ENCODE data around the gene STXBP1. TPM values are rescaled to one million over a fixed set of nuclear protein-coding genes. Genes with fewer than 3 reads are reported as not detected.

Gene STXBP1
- total and polyA plus RNA-seq, 2 experiments from 2014 or later, result 48.6 to 50.4 TPM

DNA sequence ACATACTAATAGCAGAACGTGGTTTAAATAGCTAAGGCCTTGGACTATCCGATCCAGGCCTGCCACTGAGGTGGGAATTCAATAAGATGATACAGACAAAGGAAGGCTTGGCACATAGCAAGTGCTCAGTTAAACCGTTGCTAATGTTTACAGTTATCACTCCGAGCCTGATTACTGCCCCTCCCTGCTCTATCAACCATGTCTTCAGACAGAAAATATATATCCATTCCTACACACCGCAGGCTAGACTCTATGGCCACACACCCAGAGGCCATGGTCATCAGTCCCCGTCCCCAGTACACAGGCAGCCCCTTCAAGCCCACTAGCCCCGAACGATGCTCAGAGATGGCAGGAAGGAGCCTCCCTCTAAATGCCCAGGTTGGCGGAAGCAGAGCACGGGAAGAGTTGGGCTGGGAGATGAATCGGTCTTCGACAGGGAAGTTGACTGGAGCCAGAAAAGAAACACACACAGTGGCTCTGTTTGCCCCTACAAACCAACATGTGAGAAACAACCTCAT lies 49.7 kb upstream of the STXBP1 start:
- peaks cover 18% of the 10 kb centered on the region for H4K20me1 ChIP-seq (replicated peaks; ENCODE audit: insufficient read depth)
- H3K27me3 ChIP-seq (ENCODE audit: insufficient read depth), result no peaks in the 10 kb centered on the region
- H3K36me3 ChIP-seq (ENCODE audit: insufficient read depth), result no peaks in the 10 kb centered on the region; the same call in 1 of the 2 replicates
- no peak for TF ChIP-seq NANOG (IDR thresholded peaks at IDR 0.05; ENCODE audit: borderline replicate concordance)
- TF ChIP-seq, protein P1, sequence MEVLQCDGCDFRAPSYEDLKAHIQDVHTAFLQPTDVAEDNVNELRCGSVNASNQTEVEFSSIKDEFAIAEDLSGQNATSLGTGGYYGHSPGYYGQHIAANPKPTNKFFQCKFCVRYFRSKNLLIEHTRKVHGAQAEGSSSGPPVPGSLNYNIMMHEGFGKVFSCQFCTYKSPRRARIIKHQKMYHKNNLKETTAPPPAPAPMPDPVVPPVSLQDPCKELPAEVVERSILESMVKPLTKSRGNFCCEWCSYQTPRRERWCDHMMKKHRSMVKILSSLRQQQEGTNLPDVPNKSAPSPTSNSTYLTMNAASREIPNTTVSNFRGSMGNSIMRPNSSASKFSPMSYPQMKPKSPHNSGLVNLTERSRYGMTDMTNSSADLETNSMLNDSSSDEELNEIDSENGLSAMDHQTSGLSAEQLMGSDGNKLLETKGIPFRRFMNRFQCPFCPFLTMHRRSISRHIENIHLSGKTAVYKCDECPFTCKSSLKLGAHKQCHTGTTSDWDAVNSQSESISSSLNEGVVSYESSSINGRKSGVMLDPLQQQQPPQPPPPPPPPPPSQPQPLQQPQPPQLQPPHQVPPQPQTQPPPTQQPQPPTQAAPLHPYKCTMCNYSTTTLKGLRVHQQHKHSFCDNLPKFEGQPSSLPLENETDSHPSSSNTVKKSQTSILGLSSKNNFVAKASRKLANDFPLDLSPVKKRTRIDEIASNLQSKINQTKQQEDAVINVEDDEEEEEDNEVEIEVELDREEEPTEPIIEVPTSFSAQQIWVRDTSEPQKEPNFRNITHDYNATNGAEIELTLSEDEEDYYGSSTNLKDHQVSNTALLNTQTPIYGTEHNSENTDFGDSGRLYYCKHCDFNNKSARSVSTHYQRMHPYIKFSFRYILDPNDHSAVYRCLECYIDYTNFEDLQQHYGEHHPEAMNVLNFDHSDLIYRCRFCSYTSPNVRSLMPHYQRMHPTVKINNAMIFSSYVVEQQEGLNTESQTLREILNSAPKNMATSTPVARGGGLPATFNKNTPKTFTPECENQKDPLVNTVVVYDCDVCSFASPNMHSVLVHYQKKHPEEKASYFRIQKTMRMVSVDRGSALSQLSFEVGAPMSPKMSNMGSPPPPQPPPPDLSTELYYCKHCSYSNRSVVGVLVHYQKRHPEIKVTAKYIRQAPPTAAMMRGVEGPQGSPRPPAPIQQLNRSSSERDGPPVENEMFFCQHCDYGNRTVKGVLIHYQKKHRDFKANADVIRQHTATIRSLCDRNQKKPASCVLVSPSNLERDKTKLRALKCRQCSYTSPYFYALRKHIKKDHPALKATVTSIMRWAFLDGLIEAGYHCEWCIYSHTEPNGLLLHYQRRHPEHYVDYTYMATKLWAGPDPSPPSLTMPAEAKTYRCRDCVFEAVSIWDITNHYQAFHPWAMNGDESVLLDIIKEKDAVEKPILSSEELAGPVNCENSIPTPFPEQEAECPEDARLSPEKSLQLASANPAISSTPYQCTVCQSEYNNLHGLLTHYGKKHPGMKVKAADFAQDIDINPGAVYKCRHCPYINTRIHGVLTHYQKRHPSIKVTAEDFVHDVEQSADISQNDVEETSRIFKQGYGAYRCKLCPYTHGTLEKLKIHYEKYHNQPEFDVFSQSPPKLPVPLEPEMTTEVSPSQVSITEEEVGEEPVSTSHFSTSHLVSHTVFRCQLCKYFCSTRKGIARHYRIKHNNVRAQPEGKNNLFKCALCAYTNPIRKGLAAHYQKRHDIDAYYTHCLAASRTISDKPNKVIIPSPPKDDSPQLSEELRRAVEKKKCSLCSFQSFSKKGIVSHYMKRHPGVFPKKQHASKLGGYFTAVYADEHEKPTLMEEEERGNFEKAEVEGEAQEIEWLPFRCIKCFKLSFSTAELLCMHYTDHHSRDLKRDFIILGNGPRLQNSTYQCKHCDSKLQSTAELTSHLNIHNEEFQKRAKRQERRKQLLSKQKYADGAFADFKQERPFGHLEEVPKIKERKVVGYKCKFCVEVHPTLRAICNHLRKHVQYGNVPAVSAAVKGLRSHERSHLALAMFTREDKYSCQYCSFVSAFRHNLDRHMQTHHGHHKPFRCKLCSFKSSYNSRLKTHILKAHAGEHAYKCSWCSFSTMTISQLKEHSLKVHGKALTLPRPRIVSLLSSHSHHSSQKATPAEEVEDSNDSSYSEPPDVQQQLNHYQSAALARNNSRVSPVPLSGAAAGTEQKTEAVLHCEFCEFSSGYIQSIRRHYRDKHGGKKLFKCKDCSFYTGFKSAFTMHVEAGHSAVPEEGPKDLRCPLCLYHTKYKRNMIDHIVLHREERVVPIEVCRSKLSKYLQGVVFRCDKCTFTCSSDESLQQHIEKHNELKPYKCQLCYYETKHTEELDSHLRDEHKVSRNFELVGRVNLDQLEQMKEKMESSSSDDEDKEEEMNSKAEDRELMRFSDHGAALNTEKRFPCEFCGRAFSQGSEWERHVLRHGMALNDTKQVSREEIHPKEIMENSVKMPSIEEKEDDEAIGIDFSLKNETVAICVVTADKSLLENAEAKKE (CRISPR knock-in tag; IDR thresholded peaks at IDR 0.05), result no peak
- TF ChIP-seq ZNF331 (CRISPR knock-in tag; IDR thresholded peaks at IDR 0.05; ENCODE audit: low read depth), result no peak
- TF ChIP-seq, protein P2, sequence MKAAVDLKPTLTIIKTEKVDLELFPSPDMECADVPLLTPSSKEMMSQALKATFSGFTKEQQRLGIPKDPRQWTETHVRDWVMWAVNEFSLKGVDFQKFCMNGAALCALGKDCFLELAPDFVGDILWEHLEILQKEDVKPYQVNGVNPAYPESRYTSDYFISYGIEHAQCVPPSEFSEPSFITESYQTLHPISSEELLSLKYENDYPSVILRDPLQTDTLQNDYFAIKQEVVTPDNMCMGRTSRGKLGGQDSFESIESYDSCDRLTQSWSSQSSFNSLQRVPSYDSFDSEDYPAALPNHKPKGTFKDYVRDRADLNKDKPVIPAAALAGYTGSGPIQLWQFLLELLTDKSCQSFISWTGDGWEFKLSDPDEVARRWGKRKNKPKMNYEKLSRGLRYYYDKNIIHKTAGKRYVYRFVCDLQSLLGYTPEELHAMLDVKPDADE (IDR thresholded peaks at IDR 0.05), result no peak
- TF ChIP-seq POLR2AphosphoS5 (IDR thresholded peaks at IDR 0.05; ENCODE audit: low read depth), result no peak
- TF ChIP-seq ZNF114 (CRISPR knock-in tag; IDR thresholded peaks at IDR 0.05), result no peak
- TF ChIP-seq, protein P3, sequence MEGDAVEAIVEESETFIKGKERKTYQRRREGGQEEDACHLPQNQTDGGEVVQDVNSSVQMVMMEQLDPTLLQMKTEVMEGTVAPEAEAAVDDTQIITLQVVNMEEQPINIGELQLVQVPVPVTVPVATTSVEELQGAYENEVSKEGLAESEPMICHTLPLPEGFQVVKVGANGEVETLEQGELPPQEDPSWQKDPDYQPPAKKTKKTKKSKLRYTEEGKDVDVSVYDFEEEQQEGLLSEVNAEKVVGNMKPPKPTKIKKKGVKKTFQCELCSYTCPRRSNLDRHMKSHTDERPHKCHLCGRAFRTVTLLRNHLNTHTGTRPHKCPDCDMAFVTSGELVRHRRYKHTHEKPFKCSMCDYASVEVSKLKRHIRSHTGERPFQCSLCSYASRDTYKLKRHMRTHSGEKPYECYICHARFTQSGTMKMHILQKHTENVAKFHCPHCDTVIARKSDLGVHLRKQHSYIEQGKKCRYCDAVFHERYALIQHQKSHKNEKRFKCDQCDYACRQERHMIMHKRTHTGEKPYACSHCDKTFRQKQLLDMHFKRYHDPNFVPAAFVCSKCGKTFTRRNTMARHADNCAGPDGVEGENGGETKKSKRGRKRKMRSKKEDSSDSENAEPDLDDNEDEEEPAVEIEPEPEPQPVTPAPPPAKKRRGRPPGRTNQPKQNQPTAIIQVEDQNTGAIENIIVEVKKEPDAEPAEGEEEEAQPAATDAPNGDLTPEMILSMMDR (conservative IDR thresholded peaks at IDR 0.05; ENCODE audit: low read depth in 2 of 2), result no peak
- no peak for TF ChIP-seq JUNB (IDR thresholded peaks at IDR 0.05; ENCODE audit: unreplicated experiment)
- TF ChIP-seq, protein P4, sequence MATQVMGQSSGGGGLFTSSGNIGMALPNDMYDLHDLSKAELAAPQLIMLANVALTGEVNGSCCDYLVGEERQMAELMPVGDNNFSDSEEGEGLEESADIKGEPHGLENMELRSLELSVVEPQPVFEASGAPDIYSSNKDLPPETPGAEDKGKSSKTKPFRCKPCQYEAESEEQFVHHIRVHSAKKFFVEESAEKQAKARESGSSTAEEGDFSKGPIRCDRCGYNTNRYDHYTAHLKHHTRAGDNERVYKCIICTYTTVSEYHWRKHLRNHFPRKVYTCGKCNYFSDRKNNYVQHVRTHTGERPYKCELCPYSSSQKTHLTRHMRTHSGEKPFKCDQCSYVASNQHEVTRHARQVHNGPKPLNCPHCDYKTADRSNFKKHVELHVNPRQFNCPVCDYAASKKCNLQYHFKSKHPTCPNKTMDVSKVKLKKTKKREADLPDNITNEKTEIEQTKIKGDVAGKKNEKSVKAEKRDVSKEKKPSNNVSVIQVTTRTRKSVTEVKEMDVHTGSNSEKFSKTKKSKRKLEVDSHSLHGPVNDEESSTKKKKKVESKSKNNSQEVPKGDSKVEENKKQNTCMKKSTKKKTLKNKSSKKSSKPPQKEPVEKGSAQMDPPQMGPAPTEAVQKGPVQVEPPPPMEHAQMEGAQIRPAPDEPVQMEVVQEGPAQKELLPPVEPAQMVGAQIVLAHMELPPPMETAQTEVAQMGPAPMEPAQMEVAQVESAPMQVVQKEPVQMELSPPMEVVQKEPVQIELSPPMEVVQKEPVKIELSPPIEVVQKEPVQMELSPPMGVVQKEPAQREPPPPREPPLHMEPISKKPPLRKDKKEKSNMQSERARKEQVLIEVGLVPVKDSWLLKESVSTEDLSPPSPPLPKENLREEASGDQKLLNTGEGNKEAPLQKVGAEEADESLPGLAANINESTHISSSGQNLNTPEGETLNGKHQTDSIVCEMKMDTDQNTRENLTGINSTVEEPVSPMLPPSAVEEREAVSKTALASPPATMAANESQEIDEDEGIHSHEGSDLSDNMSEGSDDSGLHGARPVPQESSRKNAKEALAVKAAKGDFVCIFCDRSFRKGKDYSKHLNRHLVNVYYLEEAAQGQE (IDR thresholded peaks at IDR 0.05; ENCODE audit: unreplicated experiment), result no peak
- TF ChIP-seq STAT1 (IDR thresholded peaks at IDR 0.05; ENCODE audit: unreplicated experiment), result no peak
- no peak for TF ChIP-seq CREB1 (CRISPR knock-in tag; IDR thresholded peaks at IDR 0.05; ENCODE audit: low read depth)
- no peak for TF ChIP-seq EZH2phosphoT487 (IDR thresholded peaks at IDR 0.05; ENCODE audit: unreplicated experiment)
- no peak for TF ChIP-seq EZH2 (IDR thresholded peaks at IDR 0.05; ENCODE audit: low read depth, unreplicated experiment)
- peak overlapping the region; percentile 57 for H3K27ac Mint-ChIP-seq
- peaks cover 72% of the 10 kb centered on the region for H3K79me2 ChIP-seq (replicated peaks; ENCODE audit: insufficient read depth)
- no peaks in the 10 kb centered on the region for H3K9me2 ChIP-seq (ENCODE audit: insufficient read depth)
- H3K4me3 ChIP-seq, result no peak overlapping the region
- H3K4me2 ChIP-seq, result 0 out of 2 replicates have a peak overlapping the region, but pooled peaks have one; percentile 17
- peaks cover 5% of the 10 kb centered on the region; the same call in 2 of the 3 replicates for H3K36me3 Mint-ChIP-seq (ENCODE audit: low read depth)
- peaks cover 49% of the 10 kb centered on the region for H3K4me1 Mint-ChIP-seq
- no peak overlapping the region for H3K4me3 Mint-ChIP-seq
- H3K9me3 Mint-ChIP-seq, result no peaks in the 10 kb centered on the region
- ATAC-seq (no peak), DNase-seq (ENCODE audit: low spot score) (no peak)
- H3K27me3 Mint-ChIP-seq (ENCODE audit: insufficient read depth, low read depth, poor library complexity), result peaks cover 13% of the 10 kb centered on the region
- H3K4me1 ChIP-seq (ENCODE audit: insufficient read depth), result peaks cover 24% of the 10 kb centered on the region
- peaks cover 11% of the 10 kb centered on the region; the same call in 1 of the 2 replicates for H3F3A ChIP-seq (replicated peaks; ENCODE audit: low read depth)
- H3K27ac ChIP-seq (ENCODE audit: low read depth), result no peak overlapping the region
- H2AFZ ChIP-seq, result no peak overlapping the region

Data from GM23338 (cell line).